HEK293 (cell line): Measurements from ENCODE around the gene CDH8.

Source experiments
- GLI2 ChIP-seq: fragments of 450-650 bp; formaldehyde crosslinking; IDR thresholded peaks from 2 replicates; pipeline ENCODE4; 2017; ENCODE audit warnings: missing biosample characterization, missing genetic modification characterization, low read depth, borderline replicate concordance
- ZBTB21 ChIP-seq: fragments of 450-650 bp; formaldehyde crosslinking; IDR thresholded peaks from 2 replicates; pipeline ENCODE4 v1.5.1; 2017; ENCODE audit warnings: missing biosample characterization, missing genetic modification characterization
- ZFP3 ChIP-seq: fragments of 450-650 bp; formaldehyde crosslinking; IDR thresholded peaks from 2 replicates; pipeline ENCODE4 v1.5.1; 2016; ENCODE audit warnings: low read depth, missing biosample characterization, missing genetic modification characterization
- ZNF2 ChIP-seq: fragments of 450-650 bp; formaldehyde crosslinking; IDR thresholded peaks from 2 replicates; pipeline ENCODE4 v1.5.1; 2016; ENCODE audit warnings: missing biosample characterization, missing genetic modification characterization
- ZNF274 ChIP-seq, 2 experiments: fragments of 200-500 bp in 1 of 2; fragments of 450-650 bp in 1 of 2; sonication (Bioruptor generic) in 1 of 2; formaldehyde crosslinking in 1 of 2; IDR thresholded peaks; 2 replicates each; pipeline versions ENCODE4 v1.5.1 to v1.6.1; 2014 to 2016; ENCODE audit warnings: borderline replicate concordance in 1 of 2, inconsistent platforms in 1 of 2, low read length in 1 of 2, missing biosample characterization in 1 of 2, missing genetic modification characterization in 1 of 2
- ZNF350 ChIP-seq: fragments of 450-650 bp; formaldehyde crosslinking; IDR thresholded peaks from 2 replicates; pipeline ENCODE4 v1.5.0; 2017; ENCODE audit warnings: missing biosample characterization, mild to moderate bottlenecking, missing genetic modification characterization
- ZNF510 ChIP-seq: fragments of 450-650 bp; formaldehyde crosslinking; IDR thresholded peaks from 2 replicates; pipeline ENCODE4 v1.5.1; 2018; ENCODE audit warnings: mild to moderate bottlenecking, missing genetic modification characterization, missing biosample characterization; ENCODE audit not compliant: insufficient replicate concordance
- ZNF561 ChIP-seq: fragments of 450-650 bp; IDR thresholded peaks from 2 replicates; pipeline ENCODE4 v1.5.1; 2018; ENCODE audit warnings: missing biosample characterization, missing genetic modification characterization, borderline replicate concordance
- ZSCAN23 ChIP-seq: fragments of 450-650 bp; formaldehyde crosslinking; IDR thresholded peaks from 2 replicates; pipeline ENCODE4 v1.5.1; 2016; ENCODE audit warnings: missing biosample characterization, missing genetic modification characterization
- TF ChIP-seq, protein P1 (sequence below): fragments of 450-650 bp; formaldehyde crosslinking; IDR thresholded peaks from 2 replicates; pipeline ENCODE4 v1.5.1; 2016; ENCODE audit warnings: missing biosample characterization, missing genetic modification characterization, borderline replicate concordance
- TF ChIP-seq, protein P2 (sequence below): fragments of 450-650 bp; formaldehyde crosslinking; IDR thresholded peaks from 2 replicates; pipeline ENCODE4 v1.5.1; 2016; ENCODE audit warnings: missing biosample characterization, missing genetic modification characterization
- TF ChIP-seq, protein P3 (sequence below): IDR thresholded peaks from 2 replicates; pipeline ENCODE4 v1.6.1; 2011; ENCODE audit warnings: mild to moderate bottlenecking, low read depth, low read length, borderline replicate concordance
- TF ChIP-seq, protein P4 (sequence below): fragments of 450-650 bp; formaldehyde crosslinking; IDR thresholded peaks from 2 replicates; pipeline ENCODE4 v1.5.1; 2016; ENCODE audit warnings: missing biosample characterization, missing genetic modification characterization, low read depth

DNA sequence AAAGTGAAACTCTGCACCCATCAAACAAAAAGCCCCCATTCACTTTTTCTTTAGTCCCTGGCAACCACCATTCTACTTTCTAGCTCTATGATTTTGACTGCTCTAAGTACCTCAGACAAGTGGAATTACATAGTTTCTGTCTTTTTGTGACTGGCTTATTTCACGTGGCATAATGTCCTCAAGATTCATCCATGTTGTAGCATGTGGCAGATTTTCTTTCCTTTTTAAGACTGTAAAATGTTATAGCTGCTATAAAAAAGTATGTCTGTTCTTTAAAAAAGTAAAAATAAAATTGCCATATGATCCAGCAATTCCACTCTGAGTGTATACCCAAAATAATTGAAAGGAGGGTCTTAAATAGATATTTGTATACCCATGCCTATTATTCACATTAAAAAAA is 429.7 kb downstream of the CDH8 start:
- TF ChIP-seq ZNF561 (tag by site-specific recombination) = no peak
- no peak for TF ChIP-seq GLI2
- TF ChIP-seq, protein P1, sequence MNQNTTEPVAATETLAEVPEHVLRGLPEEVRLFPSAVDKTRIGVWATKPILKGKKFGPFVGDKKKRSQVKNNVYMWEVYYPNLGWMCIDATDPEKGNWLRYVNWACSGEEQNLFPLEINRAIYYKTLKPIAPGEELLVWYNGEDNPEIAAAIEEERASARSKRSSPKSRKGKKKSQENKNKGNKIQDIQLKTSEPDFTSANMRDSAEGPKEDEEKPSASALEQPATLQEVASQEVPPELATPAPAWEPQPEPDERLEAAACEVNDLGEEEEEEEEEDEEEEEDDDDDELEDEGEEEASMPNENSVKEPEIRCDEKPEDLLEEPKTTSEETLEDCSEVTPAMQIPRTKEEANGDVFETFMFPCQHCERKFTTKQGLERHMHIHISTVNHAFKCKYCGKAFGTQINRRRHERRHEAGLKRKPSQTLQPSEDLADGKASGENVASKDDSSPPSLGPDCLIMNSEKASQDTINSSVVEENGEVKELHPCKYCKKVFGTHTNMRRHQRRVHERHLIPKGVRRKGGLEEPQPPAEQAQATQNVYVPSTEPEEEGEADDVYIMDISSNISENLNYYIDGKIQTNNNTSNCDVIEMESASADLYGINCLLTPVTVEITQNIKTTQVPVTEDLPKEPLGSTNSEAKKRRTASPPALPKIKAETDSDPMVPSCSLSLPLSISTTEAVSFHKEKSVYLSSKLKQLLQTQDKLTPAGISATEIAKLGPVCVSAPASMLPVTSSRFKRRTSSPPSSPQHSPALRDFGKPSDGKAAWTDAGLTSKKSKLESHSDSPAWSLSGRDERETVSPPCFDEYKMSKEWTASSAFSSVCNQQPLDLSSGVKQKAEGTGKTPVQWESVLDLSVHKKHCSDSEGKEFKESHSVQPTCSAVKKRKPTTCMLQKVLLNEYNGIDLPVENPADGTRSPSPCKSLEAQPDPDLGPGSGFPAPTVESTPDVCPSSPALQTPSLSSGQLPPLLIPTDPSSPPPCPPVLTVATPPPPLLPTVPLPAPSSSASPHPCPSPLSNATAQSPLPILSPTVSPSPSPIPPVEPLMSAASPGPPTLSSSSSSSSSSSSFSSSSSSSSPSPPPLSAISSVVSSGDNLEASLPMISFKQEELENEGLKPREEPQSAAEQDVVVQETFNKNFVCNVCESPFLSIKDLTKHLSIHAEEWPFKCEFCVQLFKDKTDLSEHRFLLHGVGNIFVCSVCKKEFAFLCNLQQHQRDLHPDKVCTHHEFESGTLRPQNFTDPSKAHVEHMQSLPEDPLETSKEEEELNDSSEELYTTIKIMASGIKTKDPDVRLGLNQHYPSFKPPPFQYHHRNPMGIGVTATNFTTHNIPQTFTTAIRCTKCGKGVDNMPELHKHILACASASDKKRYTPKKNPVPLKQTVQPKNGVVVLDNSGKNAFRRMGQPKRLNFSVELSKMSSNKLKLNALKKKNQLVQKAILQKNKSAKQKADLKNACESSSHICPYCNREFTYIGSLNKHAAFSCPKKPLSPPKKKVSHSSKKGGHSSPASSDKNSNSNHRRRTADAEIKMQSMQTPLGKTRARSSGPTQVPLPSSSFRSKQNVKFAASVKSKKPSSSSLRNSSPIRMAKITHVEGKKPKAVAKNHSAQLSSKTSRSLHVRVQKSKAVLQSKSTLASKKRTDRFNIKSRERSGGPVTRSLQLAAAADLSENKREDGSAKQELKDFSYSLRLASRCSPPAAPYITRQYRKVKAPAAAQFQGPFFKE (tag by site-specific recombination) = no peak
- TF ChIP-seq, protein P2, sequence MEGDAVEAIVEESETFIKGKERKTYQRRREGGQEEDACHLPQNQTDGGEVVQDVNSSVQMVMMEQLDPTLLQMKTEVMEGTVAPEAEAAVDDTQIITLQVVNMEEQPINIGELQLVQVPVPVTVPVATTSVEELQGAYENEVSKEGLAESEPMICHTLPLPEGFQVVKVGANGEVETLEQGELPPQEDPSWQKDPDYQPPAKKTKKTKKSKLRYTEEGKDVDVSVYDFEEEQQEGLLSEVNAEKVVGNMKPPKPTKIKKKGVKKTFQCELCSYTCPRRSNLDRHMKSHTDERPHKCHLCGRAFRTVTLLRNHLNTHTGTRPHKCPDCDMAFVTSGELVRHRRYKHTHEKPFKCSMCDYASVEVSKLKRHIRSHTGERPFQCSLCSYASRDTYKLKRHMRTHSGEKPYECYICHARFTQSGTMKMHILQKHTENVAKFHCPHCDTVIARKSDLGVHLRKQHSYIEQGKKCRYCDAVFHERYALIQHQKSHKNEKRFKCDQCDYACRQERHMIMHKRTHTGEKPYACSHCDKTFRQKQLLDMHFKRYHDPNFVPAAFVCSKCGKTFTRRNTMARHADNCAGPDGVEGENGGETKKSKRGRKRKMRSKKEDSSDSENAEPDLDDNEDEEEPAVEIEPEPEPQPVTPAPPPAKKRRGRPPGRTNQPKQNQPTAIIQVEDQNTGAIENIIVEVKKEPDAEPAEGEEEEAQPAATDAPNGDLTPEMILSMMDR (tag by site-specific recombination) = no peak
- no peak for TF ChIP-seq ZSCAN23 (tag by site-specific recombination)
- no peak for TF ChIP-seq ZNF2 (tag by site-specific recombination)
- TF ChIP-seq, protein P3, sequence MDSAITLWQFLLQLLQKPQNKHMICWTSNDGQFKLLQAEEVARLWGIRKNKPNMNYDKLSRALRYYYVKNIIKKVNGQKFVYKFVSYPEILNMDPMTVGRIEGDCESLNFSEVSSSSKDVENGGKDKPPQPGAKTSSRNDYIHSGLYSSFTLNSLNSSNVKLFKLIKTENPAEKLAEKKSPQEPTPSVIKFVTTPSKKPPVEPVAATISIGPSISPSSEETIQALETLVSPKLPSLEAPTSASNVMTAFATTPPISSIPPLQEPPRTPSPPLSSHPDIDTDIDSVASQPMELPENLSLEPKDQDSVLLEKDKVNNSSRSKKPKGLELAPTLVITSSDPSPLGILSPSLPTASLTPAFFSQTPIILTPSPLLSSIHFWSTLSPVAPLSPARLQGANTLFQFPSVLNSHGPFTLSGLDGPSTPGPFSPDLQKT = no peak
- TF ChIP-seq ZNF274 (IDR thresholded peaks at IDR 0.05; ENCODE audit: low read length) = no peak
- no peak for TF ChIP-seq ZNF274 (tag by site-specific recombination; IDR thresholded peaks at IDR 0.05; ENCODE audit: borderline replicate concordance)
- TF ChIP-seq ZBTB21 (tag by site-specific recombination) = no peak
- TF ChIP-seq ZFP3 (tag by site-specific recombination) = no peak
- no peak for TF ChIP-seq ZNF350 (tag by site-specific recombination)
- TF ChIP-seq ZNF510 = no peak
- TF ChIP-seq, protein P4, sequence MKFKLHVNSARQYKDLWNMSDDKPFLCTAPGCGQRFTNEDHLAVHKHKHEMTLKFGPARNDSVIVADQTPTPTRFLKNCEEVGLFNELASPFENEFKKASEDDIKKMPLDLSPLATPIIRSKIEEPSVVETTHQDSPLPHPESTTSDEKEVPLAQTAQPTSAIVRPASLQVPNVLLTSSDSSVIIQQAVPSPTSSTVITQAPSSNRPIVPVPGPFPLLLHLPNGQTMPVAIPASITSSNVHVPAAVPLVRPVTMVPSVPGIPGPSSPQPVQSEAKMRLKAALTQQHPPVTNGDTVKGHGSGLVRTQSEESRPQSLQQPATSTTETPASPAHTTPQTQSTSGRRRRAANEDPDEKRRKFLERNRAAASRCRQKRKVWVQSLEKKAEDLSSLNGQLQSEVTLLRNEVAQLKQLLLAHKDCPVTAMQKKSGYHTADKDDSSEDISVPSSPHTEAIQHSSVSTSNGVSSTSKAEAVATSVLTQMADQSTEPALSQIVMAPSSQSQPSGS (tag by site-specific recombination) = no peak
